ENCODE results near the gene RAPGEF6.
"Not testable (repeated sequence)": the region's sequence is repeated elsewhere in the genome, so short reads cannot be mapped to it uniquely, and the experiment has no call there.

The RAPGEF6 gene

GRCh38 chr5:131423056-131423455, 212.0 kb downstream of the RAPGEF6 start:
- DNase-seq (ENCODE audit: low read depth), result no peak

GRCh38 chr5:131419877-131420276, 215.2 kb downstream of the RAPGEF6 start:
- DNase-seq (ENCODE audit: low read depth), result no peak

- DNase-seq (ENCODE audit: low read depth), result no peak
Measured at GRCh38 chr5:131418846-131419245, 216.2 kb downstream of the RAPGEF6 start.

- DNase-seq (ENCODE audit: low read depth), result peak; percentile 80
Measured at GRCh38 chr5:131417240-131417869, 217.7 kb downstream of the RAPGEF6 start.

- DNase-seq (ENCODE audit: low read depth), result no peak
Measured at GRCh38 chr5:131416729-131417128, 218.3 kb downstream of the RAPGEF6 start.

GRCh38 chr5:131413605-131414559, 221.1 kb downstream of the RAPGEF6 start:
- no peak for DNase-seq (ENCODE audit: low read depth)

GRCh38 chr5:131406975-131407638, 227.9 kb downstream of the RAPGEF6 start:
- no peak for DNase-seq (ENCODE audit: low read depth)

- no peak for DNase-seq (ENCODE audit: low read depth)
Measured at GRCh38 chr5:131406076-131406475, 229.0 kb downstream of the RAPGEF6 start.

- no peak for DNase-seq (ENCODE audit: low read depth)
Measured at GRCh38 chr5:131405674-131406073, 229.4 kb downstream of the RAPGEF6 start.

- DNase-seq (ENCODE audit: low read depth), result no peak
Measured at GRCh38 chr5:131400585-131400984, 234.4 kb downstream of the RAPGEF6 start.

GRCh38 chr5:131399007-131399406, 236.0 kb downstream of the RAPGEF6 start:
- not testable (repeated sequence) for DNase-seq (ENCODE audit: low read depth)

GRCh38 chr5:131396630-131397273, 238.3 kb downstream of the RAPGEF6 start:
- no peak for DNase-seq (ENCODE audit: low read depth)

GRCh38 chr5:131396015-131396414, 239.0 kb downstream of the RAPGEF6 start:
- DNase-seq (ENCODE audit: low read depth), result no peak

- DNase-seq (ENCODE audit: low read depth), result peak; percentile 27
Measured at GRCh38 chr5:131394128-131394527, 240.9 kb downstream of the RAPGEF6 start.

- no peak for DNase-seq (ENCODE audit: low read depth)
Measured at GRCh38 chr5:131393498-131393968, 241.5 kb downstream of the RAPGEF6 start.

GRCh38 chr5:131392466-131393095, 242.4 kb downstream of the RAPGEF6 start:
- no peak for DNase-seq (ENCODE audit: low read depth)

- DNase-seq (ENCODE audit: low read depth), result no peak
Measured at GRCh38 chr5:131389869-131390265, 245.2 kb downstream of the RAPGEF6 start.

- no peak for DNase-seq (ENCODE audit: low read depth)
Measured at GRCh38 chr5:131389096-131389868, 245.7 kb downstream of the RAPGEF6 start.

GRCh38 chr5:131387255-131387654, 247.8 kb downstream of the RAPGEF6 start:
- DNase-seq (ENCODE audit: low read depth), result no peak

- no peak for DNase-seq (ENCODE audit: low read depth)
Measured at GRCh38 chr5:131386779-131387178, 248.2 kb downstream of the RAPGEF6 start.

- no peak for DNase-seq (ENCODE audit: low read depth)
Measured at GRCh38 chr5:131386124-131386523, 248.9 kb downstream of the RAPGEF6 start.
